GM12878 (cell line): Measurements from ENCODE around the gene CIPC. TPM values are rescaled to one million over a fixed set of nuclear protein-coding genes. Genes with fewer than 3 reads are reported as not detected.

Experiments
- ATAC-seq: fragments of 200-7000 bp; cut with Tn5 transposase; 3 replicates; pipeline ENCODE4 v1.9.1; 2020; ENCODE audit warnings: mild to moderate bottlenecking, moderate library complexity
- BruUV-seq: library from RNA; stranded (reverse); fragments of 400-500 nt; replicated peaks from 2 replicates; lab custom pipeline; 2021; lab: Mats Ljungman, UMichigan
- CTCF ChIA-PET: fragments of 300-600 bp; sonication (Branson Sonifier 250); formaldehyde crosslinking; extraction: SDS; loops from one replicate; lab custom pipeline; 2021; ENCODE audit warnings: inconsistent platforms; lab: Yijun Ruan, JAX
- POLR2A ChIA-PET: fragments of 350-600 bp; formaldehyde crosslinking; extraction: SDS; loops from one replicate; lab custom pipeline; 2021; ENCODE audit warnings: inconsistent platforms; lab: Charles Lee
- RAD21 ChIA-PET: fragments of 300-600 bp; sonication (Branson Sonifier 250); formaldehyde crosslinking; loops from one replicate; lab custom pipeline; 2023; ENCODE audit warnings: antibody characterized with exemption; ENCODE audit not compliant: unreplicated experiment; lab: Charles Lee
- SMC1A ChIA-PET: fragments of 300-600 bp; sonication (Branson Sonifier 250); formaldehyde crosslinking; loops from one replicate; lab custom pipeline; 2023; ENCODE audit not compliant: unreplicated experiment, uncharacterized antibody; lab: Charles Lee
- DNase-seq: peaks from one replicate; pipeline ENCODE4 v3.0.0-alpha.2; 2011; ENCODE audit warnings: low read depth, low spot score
- FAIRE-seq: peaks from 3 replicates; lab custom pipeline; 2011; peaks lifted over from hg19 to GRCh38; lab: Jason Lieb, UNC
- H2AFZ ChIP-seq: 2 replicates; pipeline ENCODE4 v1.6.0; 2011; ENCODE audit warnings: low read depth, low read length, control low read depth; ENCODE audit not compliant: control insufficient read depth
- H3K27ac ChIP-seq: 2 replicates; pipeline ENCODE4 v1.5.1; 2011; ENCODE audit warnings: control low read depth; ENCODE audit not compliant: control insufficient read depth, insufficient read depth
- H3K27me3 ChIP-seq, 2 experiments: replicated peaks in 1 of 2; 2 replicates each; pipeline versions ENCODE4 v1.6.0 to v1.6.1; 2011; ENCODE audit warnings: low read length in 1 of 2; ENCODE audit not compliant: control insufficient read depth in 2 of 2, insufficient read depth in 2 of 2
- H3K36me3 ChIP-seq, 2 experiments: 2 replicates each; pipeline ENCODE4 v1.5.1; 2011; ENCODE audit warnings: low read length in 1 of 2; ENCODE audit not compliant: control insufficient read depth in 2 of 2, insufficient read depth in 2 of 2
- H3K4me1 ChIP-seq: 2 replicates; pipeline ENCODE4 v1.6.1; 2011; ENCODE audit warnings: mild to moderate bottlenecking, low read length, moderate library complexity, mixed read lengths; ENCODE audit not compliant: control insufficient read depth, insufficient read depth
- H3K4me2 ChIP-seq: 2 replicates; pipeline ENCODE4 v1.6.0; 2011; ENCODE audit warnings: control low read depth; ENCODE audit not compliant: control insufficient read depth, insufficient read depth
- H3K4me3 ChIP-seq: fragments of 200-600 bp; sonication (generic); 2 replicates; pipeline ENCODE4 v1.5.1; 2016
- H3K79me2 ChIP-seq: 2 replicates; pipeline ENCODE4 v1.6.0; 2011; ENCODE audit warnings: low read length; ENCODE audit not compliant: control insufficient read depth, insufficient read depth
- H3K9ac ChIP-seq: 2 replicates; pipeline ENCODE4 v1.8.0; 2011; ENCODE audit warnings: low read length, control low read depth, mixed read lengths; ENCODE audit not compliant: control insufficient read depth, insufficient read depth
- H3K9me3 ChIP-seq: replicated peaks from 3 replicates; pipeline ENCODE4 v1.5.1; 2011; ENCODE audit warnings: mild to moderate bottlenecking, low read length; ENCODE audit not compliant: control insufficient read depth, insufficient read depth
- H4K20me1 ChIP-seq: 2 replicates; pipeline ENCODE4 v1.6.0; 2011; ENCODE audit not compliant: control insufficient read depth, insufficient read depth
- DPF2 ChIP-seq: fragments of 450-650 bp; IDR thresholded peaks from 2 replicates; pipeline ENCODE4 v1.6.1; 2017; ENCODE audit warnings: mild to moderate bottlenecking
- ETV6 ChIP-seq, 2 experiments: fragments of 450-650 bp in 1 of 2; IDR thresholded peaks in 1 of 2; conservative IDR thresholded peaks in 1 of 2; 2 replicates each; pipeline ENCODE4 v1.6.1; 2014; ENCODE audit warnings: antibody characterized with exemption in 1 of 2, borderline replicate concordance in 1 of 2, low read depth in 1 of 2, mild to moderate bottlenecking in 1 of 2, moderate library complexity in 1 of 2
- HDAC6 ChIP-seq: fragments of 200-600 bp; sonication (generic); IDR thresholded peaks from one replicate; pipeline ENCODE4 v1.8.0; 2017; ENCODE audit warnings: antibody characterized with exemption; ENCODE audit not compliant: unreplicated experiment
- IRF4 ChIP-seq: IDR thresholded peaks from 2 replicates; pipeline ENCODE4 v1.6.1; 2011; ENCODE audit warnings: low read depth, low read length
- MTA3 ChIP-seq: IDR thresholded peaks from 2 replicates; pipeline ENCODE4 v1.6.1; 2012; ENCODE audit warnings: low read length, inconsistent platforms, borderline replicate concordance
- MYC ChIP-seq: IDR thresholded peaks from 2 replicates; pipeline ENCODE4 v1.6.1; 2011; ENCODE audit warnings: mild to moderate bottlenecking, low read length, moderate library complexity, inconsistent platforms; ENCODE audit not compliant: insufficient read depth, insufficient replicate concordance, insufficient read length, severe bottlenecking
- NFYA ChIP-seq: IDR thresholded peaks from 2 replicates; pipeline ENCODE4 v1.6.1; 2011; ENCODE audit warnings: low read depth, mild to moderate bottlenecking, low read length, improper control_type of control experiment, borderline replicate concordance
- NRF1 ChIP-seq: conservative IDR thresholded peaks from 2 replicates; pipeline ENCODE4 v1.6.1; 2011; ENCODE audit warnings: mild to moderate bottlenecking, low read depth, low read length, improper control_type of control experiment
- POLR2AphosphoS2 ChIP-seq: IDR thresholded peaks from 2 replicates; pipeline ENCODE4 v1.6.1; 2011; ENCODE audit warnings: low read depth, mild to moderate bottlenecking, low read length, improper control_type of control experiment, moderate library complexity
- RB1 ChIP-seq: fragments of 450-650 bp; formaldehyde crosslinking; IDR thresholded peaks from 2 replicates; pipeline ENCODE4 v1.6.1; 2017; ENCODE audit warnings: mild to moderate bottlenecking, borderline replicate concordance
- RBBP5 ChIP-seq: fragments of 200-600 bp; sonication (generic); conservative IDR thresholded peaks from 2 replicates; pipeline ENCODE4 v1.6.1; 2016
- SP1 ChIP-seq: IDR thresholded peaks from one replicate; pipeline ENCODE4 v1.6.1; 2011; ENCODE audit warnings: low read depth, low read length
- SPI1 ChIP-seq: IDR thresholded peaks from 2 replicates; pipeline ENCODE4 v1.6.1; 2011; ENCODE audit warnings: low read depth, mild to moderate bottlenecking, low read length, moderate library complexity, borderline replicate concordance; ENCODE audit not compliant: insufficient read depth
- ZNF207 ChIP-seq: fragments of 450-650 bp; IDR thresholded peaks from 2 replicates; pipeline ENCODE4 v1.6.1; 2014; ENCODE audit warnings: antibody characterized with exemption, mild to moderate bottlenecking, borderline replicate concordance
- ZNF217 ChIP-seq: fragments of 450-650 bp; IDR thresholded peaks from 2 replicates; pipeline ENCODE4 v1.6.1; 2017; ENCODE audit warnings: antibody characterized with exemption, mild to moderate bottlenecking
- ZNF24 ChIP-seq: fragments of 450-650 bp; IDR thresholded peaks from 2 replicates; pipeline ENCODE4 v1.6.1; 2017; ENCODE audit warnings: antibody characterized with exemption, mild to moderate bottlenecking
- WGBS: methylation state at CpG from one replicate; pipeline ENCODE4 v1.1.6; 2016; ENCODE audit warnings: low lambda C conversion rate; ENCODE audit not compliant: insufficient replicate concordance, insufficient coverage; ENCODE audit errors: missing lambda C conversion rate; 5-methylcytosine and 5-hydroxymethylcytosine counted together
- in situ Hi-C: fragments of 300-500 bp; cut with MboI; formaldehyde crosslinking; loops from 9 replicates; pipeline ENCODE4 v1.14.3; 2018; ENCODE audit warnings: mixed read lengths
- intact Hi-C: fragments of 100-400 bp; cut with micrococcal nuclease; formaldehyde crosslinking; loops from one replicate; pipeline ENCODE4 v1.14.2; 2022; ENCODE audit not compliant: unreplicated experiment
- polyA plus RNA-seq, 11 experiments: library from polyadenylated mRNA; depleted of rRNA in 4 of 11; unstranded in 6 of 11; stranded (reverse) in 5 of 11; fragments of >200 nt; fragmentation: Nextera tagmentation in 4 of 11; fragmentation: Illumina TruSeq in 1 of 11; extraction: Ambion mirVana in 4 of 11; extraction: Trizol in 1 of 11; gene quantifications; 1 replicate in 1 of 11; 2 replicates in 10 of 11; pipeline versions ENCODE4 v1.2.1 to v1.2.3, GENCODE V29; 2011 to 2016; ENCODE audit warnings: inconsistent platforms in 2 of 11, missing spikeins in 2 of 11, low read depth in 1 of 11
- total RNA-seq, 4 experiments: library from RNA; depleted of rRNA in 3 of 4; stranded (reverse); fragments of >200 nt in 3 of 4; fragmentation: Illumina TruSeq in 1 of 4; extraction: Trizol in 1 of 4; gene quantifications; 2 replicates each; pipeline versions ENCODE4 v1.2.1 to v1.2.3, GENCODE V29; 2013 to 2021
- TF ChIP-seq, protein P1 (sequence below): fragments of 450-650 bp; IDR thresholded peaks from 2 replicates; pipeline ENCODE4 v1.6.1; 2016; ENCODE audit warnings: mild to moderate bottlenecking, moderate library complexity, borderline replicate concordance
- TF ChIP-seq, protein P2 (sequence below): IDR thresholded peaks from 2 replicates; pipeline ENCODE4 v1.6.1; 2011; ENCODE audit warnings: mild to moderate bottlenecking, low read depth, low read length, moderate library complexity; ENCODE audit not compliant: insufficient replicate concordance

Gene CIPC
- total and polyA plus RNA-seq, 10 of the 15 experiments (the other 5 are each of a cell fraction or from before 2014, with no cell fraction given), result 5.6 to 29.5 (median 16.5) TPM

DNA sequence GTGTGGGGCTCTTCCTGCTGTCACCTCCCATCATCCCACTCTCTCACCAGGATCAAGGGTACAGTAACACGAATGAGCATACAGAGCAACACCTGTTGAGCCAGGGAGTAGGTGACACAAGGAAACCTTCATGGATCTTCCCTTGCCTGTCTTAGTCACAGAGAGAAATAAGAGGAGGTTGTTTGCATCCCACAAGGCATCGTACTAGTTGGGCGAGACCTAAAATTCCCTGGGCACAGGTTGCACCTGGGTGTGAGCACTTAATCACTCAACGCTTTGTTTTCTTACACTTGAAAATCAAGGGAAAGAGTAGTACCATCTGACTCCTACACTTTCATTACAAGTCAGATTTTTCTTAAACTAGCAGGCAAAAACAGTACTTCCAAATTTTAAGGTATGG is 16.6 kb downstream of the CIPC start:
- intact Hi-C loops, result no loop called here
- Histone ChIP-seq H3K4me1 (peaks cover 4% of the 10 kb centered on the region), H3K4me3 (no peak overlapping the region), H2AFZ (no peak overlapping the region), H3K9me3 (no peaks in the 10 kb centered on the region), H3K36me3 (peaks cover 12 to 19% of the 10 kb centered on the region in 2 experiments), H3K79me2 (no peaks in the 10 kb centered on the region), H3K9ac (no peak overlapping the region), H3K27ac (no peak overlapping the region), H4K20me1 (no peaks in the 10 kb centered on the region), H3K27me3 (no peaks in the 10 kb centered on the region), H3K4me2 (no peak overlapping the region)
- BruUV-seq, result no TSS peak
- no peak for ATAC-seq
- ChIA-PET RAD21 (interaction anchor here (1.1 to 1.3 kb wide), 2 partner anchors 10 to 20 kb away, joined by 3 to 6 read pairs; no protein-coding TSS in a partner anchor), POLR2A (interaction anchor here (0.6 kb wide), 1 partner anchor 334 kb away, joined by 4 read pairs; no protein-coding TSS in a partner anchor), SMC1A (interaction anchor here (4.1 to 20.2 kb wide), 2 partner anchors 8 to 13 kb away, joined by 23 to 428 read pairs; partner anchors contain the start of gene CIPC), CTCF (interaction anchor here (1.4 to 21.2 kb wide), 5 partner anchors 9 to 242 kb away, joined by 4 to 445 read pairs (median 9); partner anchors contain the start of gene CIPC)
- 100% methylated on average over 4 of the region's 4 CpGs for WGBS
- in situ Hi-C loops, result no loop called here
- TF ChIP-seq RBBP5 (no peak), RB1 (no peak), IRF4 (no peak), MYC (no peak), DPF2 (no peak), NFYA (no peak), MTA3 (no peak), ZNF217 (no peak), ETV6 (conservative IDR thresholded peaks at IDR 0.05 in 1 of 2, IDR thresholded peaks at IDR 0.05 in 1 of 2; ENCODE audit: borderline replicate concordance in 1 of 2, low read depth in 1 of 2) (no peak), SPI1 (no peak), ZNF24 (no peak), SP1 (no peak), HDAC6 (no peak), NRF1 (no peak), ZNF207 (no peak), POLR2AphosphoS2 (no peak)
- TF ChIP-seq, protein P1, sequence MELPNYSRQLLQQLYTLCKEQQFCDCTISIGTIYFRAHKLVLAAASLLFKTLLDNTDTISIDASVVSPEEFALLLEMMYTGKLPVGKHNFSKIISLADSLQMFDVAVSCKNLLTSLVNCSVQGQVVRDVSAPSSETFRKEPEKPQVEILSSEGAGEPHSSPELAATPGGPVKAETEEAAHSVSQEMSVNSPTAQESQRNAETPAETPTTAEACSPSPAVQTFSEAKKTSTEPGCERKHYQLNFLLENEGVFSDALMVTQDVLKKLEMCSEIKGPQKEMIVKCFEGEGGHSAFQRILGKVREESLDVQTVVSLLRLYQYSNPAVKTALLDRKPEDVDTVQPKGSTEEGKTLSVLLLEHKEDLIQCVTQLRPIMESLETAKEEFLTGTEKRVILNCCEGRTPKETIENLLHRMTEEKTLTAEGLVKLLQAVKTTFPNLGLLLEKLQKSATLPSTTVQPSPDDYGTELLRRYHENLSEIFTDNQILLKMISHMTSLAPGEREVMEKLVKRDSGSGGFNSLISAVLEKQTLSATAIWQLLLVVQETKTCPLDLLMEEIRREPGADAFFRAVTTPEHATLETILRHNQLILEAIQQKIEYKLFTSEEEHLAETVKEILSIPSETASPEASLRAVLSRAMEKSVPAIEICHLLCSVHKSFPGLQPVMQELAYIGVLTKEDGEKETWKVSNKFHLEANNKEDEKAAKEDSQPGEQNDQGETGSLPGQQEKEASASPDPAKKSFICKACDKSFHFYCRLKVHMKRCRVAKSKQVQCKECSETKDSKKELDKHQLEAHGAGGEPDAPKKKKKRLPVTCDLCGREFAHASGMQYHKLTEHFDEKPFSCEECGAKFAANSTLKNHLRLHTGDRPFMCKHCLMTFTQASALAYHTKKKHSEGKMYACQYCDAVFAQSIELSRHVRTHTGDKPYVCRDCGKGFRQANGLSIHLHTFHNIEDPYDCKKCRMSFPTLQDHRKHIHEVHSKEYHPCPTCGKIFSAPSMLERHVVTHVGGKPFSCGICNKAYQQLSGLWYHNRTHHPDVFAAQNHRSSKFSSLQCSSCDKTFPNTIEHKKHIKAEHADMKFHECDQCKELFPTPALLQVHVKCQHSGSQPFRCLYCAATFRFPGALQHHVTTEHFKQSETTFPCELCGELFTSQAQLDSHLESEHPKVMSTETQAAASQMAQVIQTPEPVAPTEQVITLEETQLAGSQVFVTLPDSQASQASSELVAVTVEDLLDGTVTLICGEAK, result no peak
- TF ChIP-seq, protein P2, sequence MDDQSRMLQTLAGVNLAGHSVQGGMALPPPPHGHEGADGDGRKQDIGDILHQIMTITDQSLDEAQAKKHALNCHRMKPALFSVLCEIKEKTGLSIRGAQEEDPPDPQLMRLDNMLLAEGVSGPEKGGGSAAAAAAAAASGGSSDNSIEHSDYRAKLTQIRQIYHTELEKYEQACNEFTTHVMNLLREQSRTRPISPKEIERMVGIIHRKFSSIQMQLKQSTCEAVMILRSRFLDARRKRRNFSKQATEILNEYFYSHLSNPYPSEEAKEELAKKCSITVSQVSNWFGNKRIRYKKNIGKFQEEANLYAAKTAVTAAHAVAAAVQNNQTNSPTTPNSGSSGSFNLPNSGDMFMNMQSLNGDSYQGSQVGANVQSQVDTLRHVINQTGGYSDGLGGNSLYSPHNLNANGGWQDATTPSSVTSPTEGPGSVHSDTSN, result no peak
- no peak for DNase-seq
- FAIRE-seq, result no peak
